Cardiac fibroblast (primary cell): ENCODE data around the gene AMDHD2.

Source experiments
- DNase-seq, 2 donors: peaks; one replicate each; pipeline versions ENCODE4 v3.0.0 to v3.0.0-alpha.2; 2010; ENCODE audit warnings: low read depth in 2 of 2
- H3K4me3 ChIP-seq, 2 donors: replicated peaks in 1 of 2; 1 replicate in 1 of 2; 2 replicates in 1 of 2; pipeline ENCODE4 v1.5.1; 2011; ENCODE audit warnings: low read depth in 2 of 2, low read length in 2 of 2, mild to moderate bottlenecking in 2 of 2, moderate library complexity in 1 of 2
- TF ChIP-seq, protein P1 (sequence below): IDR thresholded peaks from one replicate; pipeline ENCODE4 v1.5.1; 2011; ENCODE audit warnings: low read depth, mild to moderate bottlenecking, low read length, inconsistent platforms

AMDHD2 gene

DNA sequence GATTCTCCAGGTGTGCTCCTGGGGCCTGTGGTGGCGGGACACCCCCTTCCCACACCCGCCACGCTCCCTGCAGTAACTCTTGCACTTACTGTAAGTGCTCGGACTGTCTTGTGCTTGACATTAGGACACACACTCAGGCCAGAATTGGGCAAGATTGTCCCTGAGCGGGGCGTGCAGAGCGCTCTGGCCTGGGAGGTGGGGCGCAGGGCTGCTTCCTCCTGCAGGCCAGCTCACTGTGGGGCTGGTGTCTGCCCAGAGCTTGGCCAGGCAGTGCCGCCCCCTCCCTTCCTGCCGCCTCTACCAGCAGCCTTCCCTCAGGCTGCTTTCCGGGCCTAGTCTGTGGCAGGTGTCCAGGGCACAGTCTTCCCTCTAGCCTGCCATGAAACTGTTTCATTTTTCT, 12.5 kb upstream of the AMDHD2 start:
- DNase-seq = no peak
- H3K4me3 ChIP-seq = no peak overlapping the region
- TF ChIP-seq, protein P1, sequence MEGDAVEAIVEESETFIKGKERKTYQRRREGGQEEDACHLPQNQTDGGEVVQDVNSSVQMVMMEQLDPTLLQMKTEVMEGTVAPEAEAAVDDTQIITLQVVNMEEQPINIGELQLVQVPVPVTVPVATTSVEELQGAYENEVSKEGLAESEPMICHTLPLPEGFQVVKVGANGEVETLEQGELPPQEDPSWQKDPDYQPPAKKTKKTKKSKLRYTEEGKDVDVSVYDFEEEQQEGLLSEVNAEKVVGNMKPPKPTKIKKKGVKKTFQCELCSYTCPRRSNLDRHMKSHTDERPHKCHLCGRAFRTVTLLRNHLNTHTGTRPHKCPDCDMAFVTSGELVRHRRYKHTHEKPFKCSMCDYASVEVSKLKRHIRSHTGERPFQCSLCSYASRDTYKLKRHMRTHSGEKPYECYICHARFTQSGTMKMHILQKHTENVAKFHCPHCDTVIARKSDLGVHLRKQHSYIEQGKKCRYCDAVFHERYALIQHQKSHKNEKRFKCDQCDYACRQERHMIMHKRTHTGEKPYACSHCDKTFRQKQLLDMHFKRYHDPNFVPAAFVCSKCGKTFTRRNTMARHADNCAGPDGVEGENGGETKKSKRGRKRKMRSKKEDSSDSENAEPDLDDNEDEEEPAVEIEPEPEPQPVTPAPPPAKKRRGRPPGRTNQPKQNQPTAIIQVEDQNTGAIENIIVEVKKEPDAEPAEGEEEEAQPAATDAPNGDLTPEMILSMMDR = no peak

DNA sequence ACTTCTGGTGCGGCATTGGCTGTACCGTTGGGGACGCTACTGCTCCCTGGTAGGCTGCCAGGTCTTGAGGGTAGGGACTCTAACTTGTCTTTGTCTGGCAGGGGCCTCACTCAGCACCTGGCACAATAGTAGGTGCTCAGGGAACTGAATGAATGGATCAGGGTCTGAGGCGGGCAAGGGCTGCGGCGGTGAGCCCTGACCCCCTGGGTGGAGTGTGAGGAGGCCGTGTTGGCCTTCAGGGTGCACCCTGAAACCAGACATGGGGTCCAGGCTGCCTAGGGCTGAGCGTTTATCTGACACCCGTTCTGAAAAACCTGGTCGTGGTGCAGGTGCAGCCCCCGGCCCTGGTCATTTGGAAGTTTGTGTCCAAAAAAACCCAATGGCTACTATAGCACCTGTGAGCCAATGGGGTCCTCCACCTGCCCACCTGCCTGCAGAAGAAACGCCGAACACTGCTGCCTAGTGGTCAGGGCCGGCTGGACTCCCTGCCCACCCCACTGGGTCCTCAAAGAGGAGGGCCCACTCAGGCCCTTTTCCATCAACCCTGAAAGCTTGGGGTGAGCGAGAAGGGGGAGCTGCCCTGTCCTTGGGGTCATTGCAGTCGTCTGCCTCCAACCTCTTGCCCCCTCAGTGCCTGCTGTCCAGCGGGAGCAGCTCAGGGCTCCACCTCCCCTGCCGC, 11.3 kb upstream of the AMDHD2 start:
- no peak overlapping the region for H3K4me3 ChIP-seq
- TF ChIP-seq, protein P1 = no peak
- no peak for DNase-seq

DNA sequence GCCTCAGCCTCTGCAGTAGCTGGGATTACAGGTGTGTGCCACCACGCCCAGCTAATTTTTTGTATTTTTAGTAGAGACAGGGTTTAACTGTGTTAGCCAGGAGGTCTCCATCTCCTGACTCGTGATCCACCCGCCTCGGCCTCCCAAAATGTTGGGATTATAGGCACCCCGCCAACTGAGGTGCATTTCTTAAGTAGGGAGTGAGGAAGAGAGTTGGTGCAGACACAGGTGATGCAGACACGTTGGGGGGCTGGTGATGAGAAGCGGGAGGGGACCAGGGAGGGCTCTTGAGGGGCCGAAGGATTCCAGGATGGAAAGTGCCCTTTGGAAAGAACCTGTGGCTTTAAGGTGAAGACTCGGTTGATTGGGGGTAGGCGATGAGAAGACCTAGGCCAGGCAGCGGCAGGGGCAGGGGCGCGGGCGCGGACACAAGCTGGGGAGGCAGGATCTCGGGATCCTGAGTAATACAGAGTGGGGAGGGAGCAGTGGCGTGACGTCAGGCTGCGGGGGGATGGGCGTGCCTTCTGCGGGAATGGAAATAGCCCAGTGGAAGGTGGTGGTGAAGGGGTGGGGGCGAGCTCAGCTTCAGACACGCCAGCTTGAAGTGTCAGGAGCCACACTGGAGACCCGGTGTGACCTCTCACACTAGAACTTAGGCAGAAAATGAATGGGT, 8.9 kb upstream of the AMDHD2 start:
- DNase-seq = peak; percentile 65 to 66

DNA sequence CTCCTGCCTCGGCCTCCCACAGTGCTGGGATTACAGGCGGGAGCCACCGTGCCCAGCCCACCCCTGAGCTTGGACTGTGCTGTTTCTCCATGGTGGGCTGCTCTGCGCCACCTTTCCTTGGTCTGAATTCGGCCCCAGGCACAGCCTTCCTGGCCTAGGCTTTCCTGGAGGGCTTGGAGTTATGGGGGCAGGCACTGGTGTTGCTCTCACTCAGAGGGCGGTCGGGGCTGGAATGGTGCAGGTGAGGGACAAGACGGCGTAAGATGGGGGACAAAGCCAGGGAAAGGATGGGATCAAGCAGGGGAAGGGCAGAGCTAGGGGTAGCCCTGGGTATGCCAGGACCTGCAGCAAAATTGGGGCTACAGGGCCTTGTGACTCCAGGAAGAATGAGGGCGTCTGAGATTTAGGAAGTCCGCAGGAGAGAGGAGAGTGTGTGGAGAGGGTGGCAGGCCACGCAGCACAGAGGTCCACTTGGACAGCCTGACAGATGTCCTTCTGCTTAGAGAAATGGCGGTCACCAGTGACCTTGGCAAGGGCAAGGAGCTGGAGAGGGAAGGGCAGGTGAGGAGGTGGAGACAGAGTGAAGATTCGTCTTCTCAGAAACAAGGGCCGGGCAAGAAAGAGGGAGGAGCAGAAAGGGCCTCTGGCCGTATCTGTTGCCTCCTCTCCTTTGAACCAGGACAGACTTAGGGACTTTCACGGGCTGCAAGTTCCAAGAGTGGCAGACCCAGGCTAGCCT, 8.0 kb upstream of the AMDHD2 start:
- TF ChIP-seq, protein P1 = no peak

More for the DNA sequence above, 8.9 kb upstream of the AMDHD2 start:
- H3K4me3 ChIP-seq = peak overlapping the region in 1 of 2 donors; percentile 7
- TF ChIP-seq, protein P1 = no peak

DNA sequence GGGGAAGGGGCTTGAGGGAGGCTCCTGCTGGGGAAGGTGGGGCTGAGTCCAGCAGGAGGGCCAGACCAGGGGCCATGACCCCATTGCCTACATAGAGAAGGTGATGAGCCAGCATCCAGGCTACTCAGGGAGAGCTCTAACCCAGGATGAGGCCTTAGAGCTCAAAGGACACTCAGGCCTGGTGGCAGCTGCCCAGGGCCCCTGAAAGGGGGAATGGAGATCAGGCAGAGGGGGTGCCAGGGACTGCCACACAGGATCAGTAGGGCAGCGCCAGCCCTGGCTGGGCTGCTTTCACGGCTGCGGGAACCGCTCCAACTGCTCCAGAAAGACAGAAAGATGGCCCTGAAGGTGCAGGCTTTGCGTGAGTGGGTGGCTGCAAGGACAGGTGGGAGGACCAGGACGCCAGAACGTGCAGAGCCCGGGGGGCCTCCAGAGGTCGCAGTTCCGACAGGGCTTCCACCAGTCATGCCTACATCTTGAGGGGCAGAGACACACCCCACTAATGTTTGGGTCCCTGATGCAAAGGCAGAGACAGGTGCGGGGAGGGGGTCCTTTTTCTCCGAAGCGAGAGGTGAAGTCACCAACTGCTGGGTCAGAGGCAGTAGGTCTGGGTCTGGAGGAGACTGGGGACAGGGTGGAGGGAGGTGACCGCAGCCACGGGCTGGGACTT, 7.3 kb upstream of the AMDHD2 start:
- DNase-seq = no peak
- TF ChIP-seq, protein P1 = no peak
- peak overlapping the region; percentile 25 to 87 for H3K4me3 ChIP-seq

More for the DNA sequence above, 8.0 kb upstream of the AMDHD2 start:
- H3K4me3 ChIP-seq = no peak overlapping the region
- no peak for DNase-seq
